Measurements from ENCODE around the gene CRY1. TPM values are rescaled to one million over a fixed set of nuclear protein-coding genes. Genes with fewer than 3 reads are reported as not detected.

CRY1 gene
- total RNA-seq, 4 donors from 2014 or later = 7.8 to 39.1 (median 10.1) TPM

GRCh38 chr12:107106241-107107025 lies 13.1 kb upstream of the CRY1 start:
- DNase-seq (ENCODE audit: low spot score in 2 of 2) = no peak
- intact Hi-C loops (cut with DNase I; ENCODE audit: low total_unique reads) = no loop called here
- TF ChIP-seq POLR2A (IDR thresholded peaks at IDR 0.05) (no peak), CTCF (IDR thresholded peaks at IDR 0.05) (no peak)
- WGBS, 2 donors = 80 to 85% methylated on average over 5 of the region's 5 CpGs
- no peak overlapping the region for H3K4me3 ChIP-seq (ENCODE audit: low read depth, poor library complexity, severe bottlenecking)

GRCh38 chr12:107105410-107105703 lies 12.0 kb upstream of the CRY1 start:
- 65 to 81% methylated on average over 1 of the region's 1 CpG for WGBS, 2 donors
- no peak for DNase-seq (ENCODE audit: low spot score in 2 of 2)
- no peak overlapping the region for H3K4me3 ChIP-seq (ENCODE audit: low read depth, poor library complexity, severe bottlenecking)
- intact Hi-C loops (cut with DNase I; ENCODE audit: low total_unique reads) = no loop called here
- no peak for TF ChIP-seq POLR2A (IDR thresholded peaks at IDR 0.05)
- no peak for TF ChIP-seq CTCF (IDR thresholded peaks at IDR 0.05)

- no peak for TF ChIP-seq POLR2A (IDR thresholded peaks at IDR 0.05)
- TF ChIP-seq CTCF (IDR thresholded peaks at IDR 0.05) = no peak
- no peak overlapping the region for H3K4me3 ChIP-seq (ENCODE audit: low read depth, poor library complexity, severe bottlenecking)
- DNase-seq (ENCODE audit: low spot score in 2 of 2) = no peak
- intact Hi-C loops (cut with DNase I; ENCODE audit: low total_unique reads) = no loop called here
Measured at GRCh38 chr12:107103516-107103915, 10.2 kb upstream of the CRY1 start.

GRCh38 chr12:107103097-107103496 lies 9.7 kb upstream of the CRY1 start:
- WGBS, 2 donors = 88 to 94% methylated on average over 3 of the region's 3 CpGs
- DNase-seq (ENCODE audit: low spot score in 2 of 2) = no peak
- intact Hi-C loops (cut with DNase I; ENCODE audit: low total_unique reads) = no loop called here
- H3K4me3 ChIP-seq (ENCODE audit: low read depth, poor library complexity, severe bottlenecking) = no peak overlapping the region
- TF ChIP-seq CTCF (IDR thresholded peaks at IDR 0.05) (no peak), POLR2A (IDR thresholded peaks at IDR 0.05) (no peak)

- H3K4me3 ChIP-seq (ENCODE audit: low read depth, poor library complexity, severe bottlenecking) = no peak overlapping the region
- TF ChIP-seq CTCF (IDR thresholded peaks at IDR 0.05) = no peak
- no peak for TF ChIP-seq POLR2A (IDR thresholded peaks at IDR 0.05)
- no peak for DNase-seq (ENCODE audit: low spot score in 2 of 2)
- intact Hi-C loops (cut with DNase I; ENCODE audit: low total_unique reads) = no loop called here
Measured at GRCh38 chr12:107102294-107102693, 8.9 kb upstream of the CRY1 start.

- no peak overlapping the region for H3K4me3 ChIP-seq (ENCODE audit: low read depth, poor library complexity, severe bottlenecking)
- intact Hi-C loops (cut with DNase I; ENCODE audit: low total_unique reads) = no loop called here
- TF ChIP-seq CTCF (IDR thresholded peaks at IDR 0.05) (no peak), POLR2A (IDR thresholded peaks at IDR 0.05) (no peak)
- WGBS, 2 donors = 87 to 92% methylated on average over 1 of the region's 1 CpG
- DNase-seq (ENCODE audit: low spot score in 2 of 2) = no peak
Measured at GRCh38 chr12:107101651-107102050, 8.3 kb upstream of the CRY1 start.
